CD14-positive monocyte (primary cell): ENCODE results near the gene PPP1R10. TPM values are rescaled to one million over a fixed set of nuclear protein-coding genes. Genes with fewer than 3 reads are reported as not detected.

Experiments used
- DNase-seq, 3 donors: peaks; one replicate each; pipeline ENCODE4 v3.0.0-alpha.2; 2011 to 2022
- H2AFZ ChIP-seq: 2 replicates; pipeline ENCODE4 v1.6.0; 2012; ENCODE audit warnings: mild to moderate bottlenecking, low read depth, low read length, inconsistent platforms; ENCODE audit not compliant: insufficient read depth, poor library complexity, severe bottlenecking
- H3K27ac ChIP-seq, 2 donors: 1 replicate in 1 of 2; 2 replicates in 1 of 2; pipeline ENCODE4 v1.5.1; 2012 to 2013; ENCODE audit warnings: low read length in 2 of 2, control low read depth in 1 of 2, inconsistent platforms in 1 of 2, low read depth in 1 of 2, mild to moderate bottlenecking in 1 of 2
- H3K27me3 ChIP-seq, 2 donors: one replicate each; pipeline versions ENCODE4 v1.6.0 to v1.6.1; 2011 to 2013; ENCODE audit warnings: low read length in 2 of 2; ENCODE audit not compliant: control insufficient read depth in 2 of 2, insufficient read depth in 2 of 2
- H3K36me3 ChIP-seq, 2 donors: replicated peaks in 1 of 2; 1 replicate in 1 of 2; 2 replicates in 1 of 2; pipeline versions ENCODE4 v1.5.1 to v1.6.1; 2012 to 2013; ENCODE audit warnings: low read length in 2 of 2, control low read depth in 1 of 2, inconsistent platforms in 1 of 2, mild to moderate bottlenecking in 1 of 2; ENCODE audit not compliant: insufficient read depth in 2 of 2, control insufficient read depth in 1 of 2
- H3K4me1 ChIP-seq, 2 donors: 1 replicate in 1 of 2; 2 replicates in 1 of 2; pipeline versions ENCODE4 v1.5.1 to v1.6.1; 2012 to 2013; ENCODE audit warnings: low read length in 2 of 2, control low read depth in 1 of 2, inconsistent platforms in 1 of 2, mild to moderate bottlenecking in 1 of 2, moderate library complexity in 1 of 2; ENCODE audit not compliant: insufficient read depth in 2 of 2, control insufficient read depth in 1 of 2
- H3K4me2 ChIP-seq: replicated peaks from 2 replicates; pipeline ENCODE3; 2012; ENCODE audit warnings: low read length, moderate library complexity, mild to moderate bottlenecking; ENCODE audit not compliant: poor library complexity, severe bottlenecking; ENCODE audit errors: extremely low read depth
- H3K4me3 ChIP-seq, 3 experiments: fragments of 200-600 bp in 1 of 3; sonication (generic) in 1 of 3; replicated peaks in 1 of 3; 1 replicate in 2 of 3; 2 replicates in 1 of 3; pipeline ENCODE4 v1.5.1; 2011 to 2013; ENCODE audit warnings: low read length in 3 of 3, mild to moderate bottlenecking in 3 of 3, control low read depth in 2 of 3, low read depth in 2 of 3, inconsistent platforms in 1 of 3, moderate library complexity in 1 of 3
- H3K79me2 ChIP-seq: 2 replicates; pipeline ENCODE4 v1.6.0; 2012; ENCODE audit warnings: mild to moderate bottlenecking, control low read depth, inconsistent platforms, low read length, moderate library complexity; ENCODE audit not compliant: insufficient read depth
- H3K9ac ChIP-seq: 2 replicates; pipeline ENCODE4 v1.6.0; 2017; ENCODE audit warnings: low read length, mild to moderate bottlenecking; ENCODE audit not compliant: insufficient read depth, poor library complexity, severe bottlenecking
- H3K9me3 ChIP-seq, 2 donors: replicated peaks in 1 of 2; 1 replicate in 1 of 2; 2 replicates in 1 of 2; pipeline versions ENCODE4 v1.5.1 to v1.6.1; 2012 to 2013; ENCODE audit warnings: low read length in 2 of 2, control low read depth in 1 of 2; ENCODE audit not compliant: control insufficient read depth in 1 of 2, insufficient read depth in 1 of 2
- H4K20me1 ChIP-seq: 2 replicates; pipeline ENCODE4 v1.6.0; 2012; ENCODE audit warnings: mild to moderate bottlenecking, low read length, control low read depth, moderate library complexity; ENCODE audit not compliant: insufficient read depth
- H3K27ac Mint-ChIP-seq, 7 donors: one replicate each; pipeline ENCODE4 v1.8.0; 2020; ENCODE audit warnings: mild to moderate bottlenecking in 7 of 7, mixed read lengths in 7 of 7, moderate library complexity in 6 of 7, inconsistent platforms in 2 of 7
- H3K27me3 Mint-ChIP-seq, 3 donors: one replicate each; pipeline ENCODE4 v1.8.0; 2021 to 2022; ENCODE audit warnings: low read depth in 3 of 3, mild to moderate bottlenecking in 3 of 3, mixed read lengths in 3 of 3, moderate library complexity in 3 of 3, inconsistent platforms in 1 of 3
- H3K36me3 Mint-ChIP-seq, 2 donors: one replicate each; pipeline ENCODE4 v1.8.0; 2020; ENCODE audit warnings: mixed read lengths in 2 of 2, inconsistent platforms in 1 of 2, mild to moderate bottlenecking in 1 of 2
- H3K4me1 Mint-ChIP-seq: one replicate; pipeline ENCODE4 v1.8.0; 2020; ENCODE audit warnings: mild to moderate bottlenecking, mixed read lengths
- H3K4me3 Mint-ChIP-seq, 2 donors: one replicate each; pipeline ENCODE4 v1.8.0; 2020; ENCODE audit warnings: mild to moderate bottlenecking in 2 of 2, mixed read lengths in 2 of 2, moderate library complexity in 1 of 2
- H3K9me3 Mint-ChIP-seq, 7 donors: one replicate each; pipeline ENCODE4 v1.8.0; 2020 to 2022; ENCODE audit warnings: mixed read lengths in 7 of 7, mild to moderate bottlenecking in 6 of 7, moderate library complexity in 6 of 7, inconsistent platforms in 2 of 7
- WGBS: methylation state at CpG from one replicate; pipeline ENCODE4 v1.1.5; 2013; ENCODE audit warnings: missing lambda C conversion rate; ENCODE audit not compliant: insufficient coverage; 5-methylcytosine and 5-hydroxymethylcytosine counted together
- intact Hi-C, 2 donors: fragments of 100-400 bp; cut with micrococcal nuclease; formaldehyde crosslinking; loops; one replicate each; pipeline versions ENCODE4 v1.15.0 to v1.15.1; 2023
- polyA plus RNA-seq, 3 donors: library from polyadenylated mRNA; depleted of rRNA in 1 of 3; unstranded in 2 of 3; stranded (reverse) in 1 of 3; fragments of 300-500 nt in 2 of 3; fragments of >200 nt in 1 of 3; fragmentation: Illumina TruSeq in 2 of 3; gene quantifications; 1 replicate in 2 of 3; 2 replicates in 1 of 3; pipeline ENCODE4 v1.2.3, GENCODE V29; 2012 to 2021
- TF ChIP-seq, protein P1 (sequence below): fragments of 200-600 bp; IDR thresholded peaks from one replicate; pipeline ENCODE4 v1.8.0; 2022; ENCODE audit warnings: antibody characterized with exemption, mild to moderate bottlenecking

Gene PPP1R10
- polyA plus RNA-seq, 3 donors = 9.5 to 18.3 (median 16.4) TPM

DNA sequence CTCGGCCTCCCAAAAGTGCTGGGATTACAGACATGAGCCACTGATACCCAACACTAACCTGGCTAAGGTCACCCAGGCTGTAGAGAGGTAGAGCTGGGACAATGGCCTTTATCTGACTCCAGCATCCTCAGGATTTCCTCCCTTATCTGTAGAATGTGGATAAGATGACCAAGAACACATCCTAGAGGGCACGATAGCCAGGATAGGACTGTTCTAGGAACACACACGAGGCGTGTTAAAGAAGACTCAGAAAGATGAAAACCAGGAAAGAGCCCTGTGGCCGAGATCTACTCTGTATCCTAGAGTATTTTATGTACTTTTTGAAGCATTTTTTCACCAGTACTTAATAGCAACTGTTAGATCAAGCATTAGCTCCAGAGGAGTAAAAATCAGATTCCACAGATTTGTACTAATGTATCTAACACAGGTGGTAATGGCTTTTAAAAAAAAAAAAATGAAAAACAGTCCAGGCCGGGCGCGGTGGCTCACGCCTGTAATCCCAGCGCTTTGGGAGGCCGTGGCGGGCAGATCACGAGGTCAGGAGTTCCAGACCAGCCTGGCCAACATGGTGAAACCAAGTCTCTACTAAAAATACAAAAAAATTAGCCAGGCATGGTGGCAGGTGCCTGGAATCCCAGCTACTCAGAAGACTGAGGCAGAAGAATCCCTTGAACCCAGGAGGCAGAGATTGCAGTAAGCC, 17.3 kb downstream of the PPP1R10 start:
- H3K4me1 Mint-ChIP-seq = peaks cover 4% of the 10 kb centered on the region
- H3K27ac Mint-ChIP-seq = peak overlapping the region in 3 of 7 donors; percentile 10 to 40 (median 33)
- H3K9me3 Mint-ChIP-seq = no peaks in the 10 kb centered on the region
- TF ChIP-seq, protein P1, sequence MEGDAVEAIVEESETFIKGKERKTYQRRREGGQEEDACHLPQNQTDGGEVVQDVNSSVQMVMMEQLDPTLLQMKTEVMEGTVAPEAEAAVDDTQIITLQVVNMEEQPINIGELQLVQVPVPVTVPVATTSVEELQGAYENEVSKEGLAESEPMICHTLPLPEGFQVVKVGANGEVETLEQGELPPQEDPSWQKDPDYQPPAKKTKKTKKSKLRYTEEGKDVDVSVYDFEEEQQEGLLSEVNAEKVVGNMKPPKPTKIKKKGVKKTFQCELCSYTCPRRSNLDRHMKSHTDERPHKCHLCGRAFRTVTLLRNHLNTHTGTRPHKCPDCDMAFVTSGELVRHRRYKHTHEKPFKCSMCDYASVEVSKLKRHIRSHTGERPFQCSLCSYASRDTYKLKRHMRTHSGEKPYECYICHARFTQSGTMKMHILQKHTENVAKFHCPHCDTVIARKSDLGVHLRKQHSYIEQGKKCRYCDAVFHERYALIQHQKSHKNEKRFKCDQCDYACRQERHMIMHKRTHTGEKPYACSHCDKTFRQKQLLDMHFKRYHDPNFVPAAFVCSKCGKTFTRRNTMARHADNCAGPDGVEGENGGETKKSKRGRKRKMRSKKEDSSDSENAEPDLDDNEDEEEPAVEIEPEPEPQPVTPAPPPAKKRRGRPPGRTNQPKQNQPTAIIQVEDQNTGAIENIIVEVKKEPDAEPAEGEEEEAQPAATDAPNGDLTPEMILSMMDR = no peak
- Histone ChIP-seq H3K4me1 (no peaks in the 10 kb centered on the region), H3K4me3 (no peak overlapping the region), H3K79me2 (peaks cover 6% of the 10 kb centered on the region), H3K27ac (no peak overlapping the region), H3K9ac (no peak overlapping the region), H4K20me1 (peaks cover 63% of the 10 kb centered on the region), H3K36me3 (peaks cover 45 to 55% of the 10 kb centered on the region in 2 donors), H2AFZ (no peak overlapping the region), H3K9me3 (no peaks in the 10 kb centered on the region), H3K27me3 (no peaks in the 10 kb centered on the region), H3K4me2 (no peak overlapping the region)
- intact Hi-C loops = loop anchor here (5.0 to 10.0 kb wide), 3 partner anchors 55 to 117 kb away; no protein-coding TSS in a partner anchor
- H3K27me3 Mint-ChIP-seq = no peaks in the 10 kb centered on the region
- WGBS = 100% methylated on average over 8 of the region's 13 CpGs
- no peak for DNase-seq
- peaks cover 42 to 55% of the 10 kb centered on the region in 2 donors for H3K36me3 Mint-ChIP-seq
- no peak overlapping the region for H3K4me3 Mint-ChIP-seq

DNA sequence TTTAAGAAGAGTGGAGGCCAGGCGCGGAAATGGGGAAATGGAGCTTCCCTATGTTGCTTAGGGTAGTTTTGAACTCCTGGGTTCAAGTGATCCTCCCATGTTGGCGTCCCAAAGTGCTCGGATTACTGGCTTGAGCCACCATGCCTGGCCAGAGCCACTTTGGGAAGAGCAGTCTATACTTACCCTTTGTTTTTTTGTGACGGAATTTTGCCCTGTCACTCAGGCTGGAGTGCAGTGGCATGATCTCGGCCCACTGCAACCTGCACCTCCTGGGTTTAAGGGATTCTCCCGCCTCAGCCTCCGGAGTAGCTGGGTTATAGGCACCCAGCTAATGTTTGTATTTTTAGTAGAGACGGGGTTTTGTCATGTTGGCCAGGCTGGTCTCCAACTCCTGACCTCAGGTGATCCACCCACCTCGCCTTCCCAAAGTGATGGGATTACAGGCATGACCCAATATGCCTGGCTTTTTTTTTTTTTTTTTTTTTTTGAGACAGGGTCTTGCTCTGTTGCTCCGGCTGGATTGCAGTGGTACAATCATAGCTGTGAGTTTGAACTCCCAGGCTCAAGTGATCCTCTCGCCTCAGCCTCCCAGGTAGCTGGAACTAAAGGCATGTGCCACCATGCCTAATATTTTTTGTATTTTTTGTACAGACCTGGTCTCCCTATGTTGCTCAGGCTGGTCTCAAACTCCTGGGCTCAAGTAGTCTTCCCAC, 18.0 kb downstream of the PPP1R10 start:
- Mint-ChIP-seq H3K4me1 (peaks cover 4% of the 10 kb centered on the region), H3K36me3 (peaks cover 40 to 55% of the 10 kb centered on the region in 2 donors), H3K27me3 (no peaks in the 10 kb centered on the region), H3K4me3 (no peak overlapping the region), H3K27ac (peak overlapping the region in 1 of 7 donors; percentile 40), H3K9me3 (no peaks in the 10 kb centered on the region)
- H3K36me3 ChIP-seq = peaks cover 45 to 55% of the 10 kb centered on the region in 2 donors
- intact Hi-C loops = loop anchor here (5.0 to 10.0 kb wide), 3 partner anchors 54 to 117 kb away; no protein-coding TSS in a partner anchor
- H3K79me2 ChIP-seq = no peaks in the 10 kb centered on the region
- no peaks in the 10 kb centered on the region for H3K4me1 ChIP-seq
- H3K9ac ChIP-seq = no peak overlapping the region
- no peak overlapping the region for H3K4me3 ChIP-seq
- H2AFZ ChIP-seq = no peak overlapping the region
- H3K9me3 ChIP-seq = no peaks in the 10 kb centered on the region
- no peaks in the 10 kb centered on the region for H3K27me3 ChIP-seq
- TF ChIP-seq, protein P1 = no peak
- H3K4me2 ChIP-seq = no peak overlapping the region
- 93% methylated on average over 8 of the region's 12 CpGs for whole genome bisulfite sequencing
- H3K27ac ChIP-seq = no peak overlapping the region
- H4K20me1 ChIP-seq = peaks cover 61% of the 10 kb centered on the region
- DNase-seq = no peak
